ENCODE data around the gene FAM227B.
"Not testable (repeated sequence)": the region's sequence is repeated elsewhere in the genome, so short reads cannot be mapped to it uniquely, and the experiment has no call there.

The FAM227B gene

DNA sequence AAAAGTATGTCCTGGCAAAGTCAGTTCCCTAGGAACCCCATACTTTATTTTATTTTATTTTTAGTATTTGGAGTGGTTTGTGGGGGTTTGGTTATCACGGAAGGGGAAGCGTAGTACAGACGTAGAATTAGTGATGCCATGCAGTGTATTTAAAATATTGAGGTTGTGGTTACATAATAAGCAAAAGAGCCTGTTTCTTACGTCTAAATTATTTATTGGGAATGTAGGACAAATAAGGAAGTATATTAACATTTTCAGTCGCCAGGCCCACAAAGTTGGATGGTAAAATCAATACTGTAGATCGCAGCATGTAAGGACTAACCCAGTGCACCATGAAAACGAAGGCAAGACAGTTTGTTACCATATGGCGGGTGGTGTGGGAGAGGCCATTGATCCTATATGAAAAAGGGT is 788 bp upstream of the FAM227B start:
- Histone ChIP-seq H3K27me3 (ENCODE audit: control insufficient read depth in 5 of 5, insufficient read depth in 4 of 5, low read length in 5 of 5) (no peaks in the 10 kb centered on the region), H3K27ac (ENCODE audit: low read depth, low read length) (peak overlapping the region; percentile 99), H3K36me3 (ENCODE audit: control insufficient read depth in 5 of 5, insufficient read depth in 5 of 5, low read length in 5 of 5) (peaks cover 3 to 15% (median 7%) of the 10 kb centered on the region in 5 donors), H3K4me3 (ENCODE audit: low read depth in 1 of 5, low read length in 5 of 5) (peak overlapping the region; percentile 69 to 89 (median 85)), H3K9me3 (ENCODE audit: control insufficient read depth in 5 of 5, low read length in 5 of 5) (peaks cover 0 to 9% (median 7%) of the 10 kb centered on the region in 5 donors), H3K9ac (ENCODE audit: low read length in 5 of 5) (peak overlapping the region; percentile 12 to 95 (median 92)), H3K4me1 (ENCODE audit: control insufficient read depth in 5 of 5, insufficient read depth in 5 of 5, low read length in 5 of 5) (peaks cover 2 to 33% (median 32%) of the 10 kb centered on the region in 5 donors)

DNA sequence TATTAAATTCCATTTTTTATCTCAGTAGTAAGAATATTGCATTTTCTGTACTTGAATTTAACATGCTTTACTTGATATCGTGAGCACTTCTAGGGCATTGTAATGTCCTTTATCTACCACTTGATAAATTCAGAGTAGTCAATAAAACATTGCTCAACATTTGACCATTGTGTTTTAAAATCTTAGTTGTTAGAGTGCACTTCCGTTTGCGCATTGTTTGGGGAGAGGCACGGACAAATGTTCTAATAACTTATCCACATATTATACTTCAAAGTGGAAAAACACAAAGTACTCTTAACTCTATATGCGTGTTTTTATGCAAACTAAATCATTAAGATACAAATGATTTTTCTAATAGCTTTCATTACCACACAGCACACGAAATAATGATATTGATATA is 419 bp downstream of the FAM227B start:
- peak overlapping the region; percentile 56 to 89 (median 79) for H3K4me3 ChIP-seq (ENCODE audit: low read depth in 1 of 5, low read length in 5 of 5)

DNA sequence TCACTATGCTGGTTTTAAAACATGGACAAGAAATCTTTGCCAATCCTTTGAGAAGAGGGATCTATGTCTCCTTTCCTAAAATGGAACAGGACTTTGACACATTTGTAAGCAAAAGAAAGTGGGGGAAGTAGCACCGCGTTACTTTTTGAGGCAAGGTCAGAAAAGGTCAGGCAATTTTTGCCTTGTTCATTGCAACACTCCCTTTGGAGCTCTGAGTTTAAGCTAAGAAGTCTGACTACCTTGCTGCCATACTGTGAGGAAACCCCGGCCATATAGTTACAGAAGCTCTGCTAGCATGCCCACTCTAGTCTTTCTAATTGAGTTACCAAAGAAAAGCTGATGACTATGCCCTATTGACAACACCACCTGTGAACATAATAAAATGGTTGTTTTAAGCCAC is 1.4 kb downstream of the FAM227B start:
- Histone ChIP-seq H3K4me1 (ENCODE audit: control insufficient read depth in 5 of 5, insufficient read depth in 5 of 5, low read length in 5 of 5) (peaks cover 2 to 33% (median 32%) of the 10 kb centered on the region in 5 donors), H3K9ac (ENCODE audit: low read length in 5 of 5) (no peak overlapping the region), H3K4me3 (ENCODE audit: low read depth in 1 of 5, low read length in 5 of 5) (peak overlapping the region in 1 of 5 donors; percentile 14), H3K36me3 (ENCODE audit: control insufficient read depth in 5 of 5, insufficient read depth in 5 of 5, low read length in 5 of 5) (peaks cover 0 to 3% (median 0%) of the 10 kb centered on the region in 5 donors), H3K9me3 (ENCODE audit: control insufficient read depth in 5 of 5, low read length in 5 of 5) (peaks cover 4 to 13% (median 9%) of the 10 kb centered on the region in 5 donors), H3K27me3 (ENCODE audit: control insufficient read depth in 5 of 5, insufficient read depth in 4 of 5, low read length in 5 of 5) (no peaks in the 10 kb centered on the region), H3K27ac (ENCODE audit: low read depth, low read length) (no peak overlapping the region)

More for the DNA sequence above, 419 bp downstream of the FAM227B start:
- Histone ChIP-seq H3K27me3 (ENCODE audit: control insufficient read depth in 5 of 5, insufficient read depth in 4 of 5, low read length in 5 of 5) (no peaks in the 10 kb centered on the region), H3K27ac (ENCODE audit: low read depth, low read length) (peak overlapping the region; percentile 99), H3K4me1 (ENCODE audit: control insufficient read depth in 5 of 5, insufficient read depth in 5 of 5, low read length in 5 of 5) (peaks cover 2 to 33% (median 32%) of the 10 kb centered on the region in 5 donors), H3K9ac (ENCODE audit: low read length in 5 of 5) (peak overlapping the region; percentile 57 to 87 (median 74)), H3K9me3 (ENCODE audit: control insufficient read depth in 5 of 5, low read length in 5 of 5) (peaks cover 0 to 5% (median under 1%) of the 10 kb centered on the region in 5 donors), H3K36me3 (ENCODE audit: control insufficient read depth in 5 of 5, insufficient read depth in 5 of 5, low read length in 5 of 5) (peaks cover 0 to 4% (median 0%) of the 10 kb centered on the region in 5 donors)

DNA sequence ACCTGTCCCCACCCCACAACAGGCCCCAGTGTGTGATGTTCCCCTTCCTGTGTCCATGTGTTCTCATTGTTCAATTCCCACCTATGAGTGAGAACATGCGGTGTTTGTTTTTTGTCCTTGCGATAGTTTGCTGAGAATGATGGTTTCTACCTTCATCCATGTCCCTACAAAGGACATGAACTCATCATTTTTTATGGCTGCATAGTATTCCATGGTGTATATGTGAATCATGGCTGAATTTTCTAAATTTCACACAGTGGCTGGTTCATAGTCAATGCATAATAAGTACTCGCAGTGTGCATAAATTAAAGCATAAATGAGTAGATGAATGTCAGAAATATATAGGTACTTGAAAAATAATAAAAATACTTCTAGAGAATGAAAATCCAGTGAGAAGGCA is 8.4 kb downstream of the FAM227B start:
- H3K27ac ChIP-seq (ENCODE audit: low read depth, low read length); H3K36me3 ChIP-seq (ENCODE audit: control insufficient read depth in 5 of 5, insufficient read depth in 5 of 5, low read length in 5 of 5); H3K27me3 ChIP-seq (ENCODE audit: control insufficient read depth in 5 of 5, insufficient read depth in 4 of 5, low read length in 5 of 5); H3K9ac ChIP-seq (ENCODE audit: low read length in 5 of 5); H3K4me1 ChIP-seq (ENCODE audit: control insufficient read depth in 5 of 5, insufficient read depth in 5 of 5, low read length in 5 of 5); H3K4me3 ChIP-seq (ENCODE audit: low read depth in 1 of 5, low read length in 5 of 5): not testable (repeated sequence)
- peaks cover 4 to 13% (median 8%) of the 10 kb centered on the region in 5 donors for H3K9me3 ChIP-seq (ENCODE audit: control insufficient read depth in 5 of 5, low read length in 5 of 5)

DNA sequence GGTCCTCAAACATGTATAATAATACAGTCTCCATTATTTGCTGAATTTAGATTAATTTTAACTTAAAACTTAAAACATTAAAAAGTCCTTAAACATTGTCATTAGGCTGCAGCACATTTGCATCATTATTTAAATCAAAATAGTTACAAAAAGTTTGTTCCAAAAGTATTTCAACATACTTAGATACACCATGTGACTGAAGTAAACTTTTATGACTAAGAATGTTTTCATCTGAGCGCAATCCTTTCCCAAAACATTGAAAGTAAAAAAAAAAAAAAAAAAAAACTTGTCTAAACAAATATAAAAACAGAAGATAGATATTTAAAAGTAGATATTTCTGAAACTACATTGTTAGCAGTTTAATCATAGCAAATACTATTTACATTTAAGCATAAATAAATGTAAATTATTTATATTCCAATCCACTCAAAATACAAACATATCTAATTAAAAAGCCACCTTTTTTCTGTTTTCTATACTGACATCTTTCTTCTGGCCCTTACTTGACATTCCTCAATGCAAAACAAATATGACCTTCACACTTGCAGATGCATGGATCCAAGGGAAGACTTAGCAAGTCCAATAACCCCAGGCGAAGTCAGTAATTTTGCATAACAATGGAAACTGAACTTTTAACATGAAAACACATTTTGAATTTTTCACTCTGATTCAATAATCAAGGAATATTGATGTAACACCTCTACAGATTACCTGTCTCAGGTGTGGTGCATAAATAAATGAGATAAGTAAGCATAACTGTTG is 10.3 kb downstream of the FAM227B start:
- Histone ChIP-seq H3K36me3 (ENCODE audit: control insufficient read depth in 5 of 5, insufficient read depth in 5 of 5, low read length in 5 of 5) (no peaks in the 10 kb centered on the region), H3K27me3 (ENCODE audit: control insufficient read depth in 5 of 5, insufficient read depth in 4 of 5, low read length in 5 of 5) (no peaks in the 10 kb centered on the region), H3K4me3 (ENCODE audit: low read depth in 1 of 5, low read length in 5 of 5) (no peak overlapping the region), H3K27ac (ENCODE audit: low read depth, low read length) (no peak overlapping the region), H3K9me3 (ENCODE audit: control insufficient read depth in 5 of 5, low read length in 5 of 5) (peaks cover 4 to 14% (median 8%) of the 10 kb centered on the region in 5 donors), H3K4me1 (ENCODE audit: control insufficient read depth in 5 of 5, insufficient read depth in 5 of 5, low read length in 5 of 5) (peaks cover 0 to 6% (median 0%) of the 10 kb centered on the region in 5 donors), H3K9ac (ENCODE audit: low read length in 5 of 5) (no peak overlapping the region)

DNA sequence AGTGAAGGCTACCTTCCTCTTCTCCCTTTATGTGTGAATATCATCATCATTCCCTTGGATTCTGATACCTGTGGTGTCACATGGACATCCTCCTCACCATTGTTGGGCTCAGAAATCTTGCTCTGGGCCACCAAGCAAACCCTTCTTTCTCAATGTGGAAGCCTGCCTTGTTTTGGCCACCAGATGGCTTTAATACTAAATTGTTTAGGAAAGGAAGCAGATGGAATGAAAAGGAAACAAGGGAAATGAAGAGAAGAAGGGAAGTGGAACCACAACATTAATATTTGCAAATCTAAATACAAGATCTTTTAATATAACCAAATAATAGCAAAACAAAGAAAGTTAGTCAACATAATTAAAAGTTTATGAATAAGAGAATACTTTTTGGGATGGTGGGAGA is 14.0 kb downstream of the FAM227B start:
- Histone ChIP-seq H3K4me3 (ENCODE audit: low read depth in 1 of 5, low read length in 5 of 5) (no peak overlapping the region), H3K9me3 (ENCODE audit: control insufficient read depth in 5 of 5, low read length in 5 of 5) (peaks cover 0 to 24% (median 11%) of the 10 kb centered on the region in 5 donors), H3K9ac (ENCODE audit: low read length in 5 of 5) (no peak overlapping the region), H3K27me3 (ENCODE audit: control insufficient read depth in 5 of 5, insufficient read depth in 4 of 5, low read length in 5 of 5) (no peaks in the 10 kb centered on the region), H3K36me3 (ENCODE audit: control insufficient read depth in 5 of 5, insufficient read depth in 5 of 5, low read length in 5 of 5) (no peaks in the 10 kb centered on the region), H3K27ac (ENCODE audit: low read depth, low read length) (no peak overlapping the region), H3K4me1 (ENCODE audit: control insufficient read depth in 5 of 5, insufficient read depth in 5 of 5, low read length in 5 of 5) (peaks cover 0 to 6% (median 0%) of the 10 kb centered on the region in 5 donors)

DNA sequence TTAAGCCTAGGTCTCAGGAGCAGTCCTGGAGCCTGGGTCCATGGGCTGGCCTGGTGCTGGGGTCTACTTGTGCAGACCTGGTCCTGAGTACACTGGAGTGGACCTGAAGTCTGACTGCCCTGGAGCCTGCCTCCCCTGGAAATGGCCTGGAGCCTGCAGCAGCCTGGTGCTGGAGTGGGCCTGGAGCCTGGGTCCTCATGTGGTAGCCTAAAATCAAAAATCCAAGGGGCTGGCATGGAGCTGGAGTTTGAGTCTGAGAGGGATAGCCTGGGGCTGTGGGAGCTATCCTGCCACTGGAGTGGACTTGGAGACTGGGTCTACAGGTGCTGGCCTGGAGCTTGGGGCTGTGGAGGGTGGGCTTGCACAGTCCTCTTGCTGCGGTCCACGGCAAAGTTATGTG is 15.0 kb downstream of the FAM227B start:
- no peak overlapping the region for H3K9ac ChIP-seq (ENCODE audit: low read length in 5 of 5)
- H3K36me3 ChIP-seq (ENCODE audit: control insufficient read depth in 5 of 5, insufficient read depth in 5 of 5, low read length in 5 of 5), result no peaks in the 10 kb centered on the region
- H3K4me1 ChIP-seq (ENCODE audit: control insufficient read depth in 5 of 5, insufficient read depth in 5 of 5, low read length in 5 of 5), result peaks cover 0 to 5% (median 0%) of the 10 kb centered on the region in 5 donors
- H3K27me3 ChIP-seq (ENCODE audit: control insufficient read depth in 5 of 5, insufficient read depth in 4 of 5, low read length in 5 of 5), result no peaks in the 10 kb centered on the region
- no peak overlapping the region for H3K4me3 ChIP-seq (ENCODE audit: low read depth in 1 of 5, low read length in 5 of 5)
- H3K9me3 ChIP-seq (ENCODE audit: control insufficient read depth in 5 of 5, low read length in 5 of 5), result peaks cover 3 to 26% (median 15%) of the 10 kb centered on the region in 5 donors
- H3K27ac ChIP-seq (ENCODE audit: low read depth, low read length), result no peak overlapping the region

DNA sequence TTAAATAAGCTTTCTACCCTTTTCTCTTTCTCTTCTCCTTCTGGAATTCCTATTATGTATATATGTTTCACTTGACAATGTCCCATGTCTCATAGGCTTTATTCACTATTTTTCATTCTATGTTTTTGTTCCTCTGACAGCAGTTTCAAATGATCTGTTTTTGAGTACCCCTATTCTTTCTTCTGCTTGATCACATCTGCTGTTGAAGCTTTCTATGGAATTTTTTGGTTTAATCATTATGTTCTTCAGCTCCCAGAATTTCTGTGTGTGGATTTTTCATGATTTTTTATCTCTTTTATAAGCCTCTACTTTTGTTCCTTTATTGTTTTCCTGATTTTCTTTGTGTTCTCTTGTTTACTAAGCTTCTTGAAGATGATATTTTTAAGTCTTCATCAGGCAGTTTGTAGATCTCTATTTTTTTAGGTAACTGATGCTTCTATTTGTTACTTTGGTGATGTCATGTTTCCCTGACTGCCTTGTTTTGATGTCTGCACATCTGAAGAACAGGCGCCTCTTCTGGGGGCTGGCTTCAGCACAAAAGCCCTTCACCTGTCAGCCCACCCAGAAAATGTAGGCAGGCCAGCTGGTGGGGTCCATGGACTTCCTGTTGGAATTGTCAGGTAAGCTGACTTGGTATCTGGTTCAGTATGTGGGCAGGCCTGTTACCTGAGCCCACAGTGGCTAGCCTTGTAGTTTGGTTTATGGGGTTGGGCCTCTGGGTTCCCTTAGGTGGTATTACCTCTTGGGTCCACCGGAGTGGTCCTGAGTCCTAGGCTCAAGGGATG is 15.8 kb downstream of the FAM227B start:
- no peak overlapping the region for H3K27ac ChIP-seq (ENCODE audit: low read depth, low read length)

DNA sequence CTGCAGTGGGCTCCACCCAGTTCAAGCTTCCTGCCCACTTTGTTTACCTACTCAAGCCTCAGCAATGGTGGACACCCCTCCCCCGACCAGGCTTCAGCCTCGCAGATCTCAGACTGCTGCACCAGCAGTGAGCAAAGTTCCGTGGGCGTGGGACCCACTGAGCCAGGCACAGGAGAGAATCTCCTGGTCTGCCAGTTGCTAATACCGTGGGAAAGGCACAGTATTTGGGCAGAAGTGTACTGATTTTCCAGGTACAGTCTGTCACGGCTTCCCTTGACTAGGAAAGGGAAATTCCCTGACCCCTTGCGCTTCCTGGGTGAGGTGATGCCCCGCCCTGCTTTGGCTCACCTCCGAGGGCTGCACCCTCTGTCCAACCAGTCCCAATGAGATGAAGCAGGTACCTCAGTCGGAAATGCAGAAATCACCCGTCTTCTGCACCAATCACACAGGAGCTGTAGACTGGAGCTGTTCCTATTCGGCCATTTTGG is 27.7 kb downstream of the FAM227B start:
- H3K9me3 ChIP-seq (ENCODE audit: control insufficient read depth in 5 of 5, low read length in 5 of 5), result peaks cover 0 to 11% (median 3%) of the 10 kb centered on the region in 5 donors
- H3K27me3 ChIP-seq (ENCODE audit: control insufficient read depth in 5 of 5, insufficient read depth in 4 of 5, low read length in 5 of 5); H3K27ac ChIP-seq (ENCODE audit: low read depth, low read length); H3K4me3 ChIP-seq (ENCODE audit: low read depth in 1 of 5, low read length in 5 of 5); H3K4me1 ChIP-seq (ENCODE audit: control insufficient read depth in 5 of 5, insufficient read depth in 5 of 5, low read length in 5 of 5); H3K36me3 ChIP-seq (ENCODE audit: control insufficient read depth in 5 of 5, insufficient read depth in 5 of 5, low read length in 5 of 5); H3K9ac ChIP-seq (ENCODE audit: low read length in 5 of 5): not testable (repeated sequence)

More for the DNA sequence above, 15.8 kb downstream of the FAM227B start:
- Histone ChIP-seq H3K9me3 (ENCODE audit: control insufficient read depth in 5 of 5, low read length in 5 of 5) (peaks cover 3 to 29% (median 16%) of the 10 kb centered on the region in 5 donors), H3K9ac (ENCODE audit: low read length in 5 of 5) (no peak overlapping the region), H3K4me1 (ENCODE audit: control insufficient read depth in 5 of 5, insufficient read depth in 5 of 5, low read length in 5 of 5) (no peaks in the 10 kb centered on the region), H3K4me3 (ENCODE audit: low read depth in 1 of 5, low read length in 5 of 5) (no peak overlapping the region), H3K36me3 (ENCODE audit: control insufficient read depth in 5 of 5, insufficient read depth in 5 of 5, low read length in 5 of 5) (no peaks in the 10 kb centered on the region), H3K27me3 (ENCODE audit: control insufficient read depth in 5 of 5, insufficient read depth in 4 of 5, low read length in 5 of 5) (no peaks in the 10 kb centered on the region)

DNA sequence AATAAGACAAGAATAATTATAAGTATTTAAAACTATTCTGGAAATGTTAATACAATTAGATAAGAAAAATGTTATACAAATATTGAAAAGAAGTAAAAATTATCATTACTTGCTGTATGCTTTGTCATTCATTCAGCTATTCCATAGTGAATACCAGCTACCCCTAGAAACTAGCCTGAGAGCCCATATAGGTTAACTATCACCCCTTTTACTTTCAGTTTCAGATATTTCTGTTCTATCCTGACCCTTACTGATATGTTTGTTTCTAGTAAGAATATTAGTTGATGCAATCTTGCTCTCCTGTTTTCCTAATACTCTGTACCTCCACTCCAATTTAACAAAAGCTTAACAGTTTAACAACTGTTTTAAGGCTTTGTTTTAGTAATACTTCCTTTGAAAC is 31.6 kb downstream of the FAM227B start:
- H3K36me3 ChIP-seq (ENCODE audit: control insufficient read depth in 5 of 5, insufficient read depth in 5 of 5, low read length in 5 of 5), result no peaks in the 10 kb centered on the region
- no peaks in the 10 kb centered on the region for H3K27me3 ChIP-seq (ENCODE audit: control insufficient read depth in 5 of 5, insufficient read depth in 4 of 5, low read length in 5 of 5)
- no peaks in the 10 kb centered on the region for H3K4me1 ChIP-seq (ENCODE audit: control insufficient read depth in 5 of 5, insufficient read depth in 5 of 5, low read length in 5 of 5)
- no peak overlapping the region for H3K4me3 ChIP-seq (ENCODE audit: low read depth in 1 of 5, low read length in 5 of 5)
- peaks cover 0 to 5% (median 0%) of the 10 kb centered on the region in 5 donors for H3K9me3 ChIP-seq (ENCODE audit: control insufficient read depth in 5 of 5, low read length in 5 of 5)
- H3K27ac ChIP-seq (ENCODE audit: low read depth, low read length), result no peak overlapping the region
- H3K9ac ChIP-seq (ENCODE audit: low read length in 5 of 5), result no peak overlapping the region

Data from subcutaneous abdominal adipose tissue (tissue), 5 donors.